Measurements from ENCODE around the gene CALD1. TPM values are rescaled to one million over a fixed set of nuclear protein-coding genes. Genes with fewer than 3 reads are reported as not detected.

CALD1 gene
- polyA plus RNA-seq, 1 donor (not counting 4 experiments of a cell fraction or from before 2014, with no cell fraction given) = 229 TPM

DNA sequence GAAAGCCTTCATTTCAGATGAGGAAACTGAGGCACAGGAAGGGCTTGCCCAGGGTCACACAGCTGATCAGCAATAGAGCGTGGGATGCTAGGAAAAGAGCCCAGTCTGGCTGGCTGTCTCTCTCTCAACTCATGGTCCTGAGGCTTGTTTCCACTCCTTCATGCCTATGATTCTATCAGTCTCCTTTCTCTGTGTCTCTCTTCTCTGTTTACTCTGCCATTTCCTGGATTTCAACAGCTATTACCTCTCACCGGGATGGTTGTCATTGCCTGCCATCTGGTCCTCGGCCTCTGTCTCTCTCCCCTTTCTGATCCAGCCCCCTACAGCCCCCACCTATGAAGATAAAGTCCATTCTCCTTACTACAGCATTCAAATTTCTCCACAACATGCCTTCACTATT lies 113.5 kb downstream of the CALD1 start:
- H3K9ac ChIP-seq (ENCODE audit: control insufficient read depth, extremely low read depth, insufficient read depth, low read length) = no peak overlapping the region
- FAIRE-seq (no peak), DNase-seq (ENCODE audit: low read depth, low spot score) (no peak)
- no peak for TF ChIP-seq EZH2 (IDR thresholded peaks at IDR 0.05; ENCODE audit: low read length)
- TF ChIP-seq, protein P1, sequence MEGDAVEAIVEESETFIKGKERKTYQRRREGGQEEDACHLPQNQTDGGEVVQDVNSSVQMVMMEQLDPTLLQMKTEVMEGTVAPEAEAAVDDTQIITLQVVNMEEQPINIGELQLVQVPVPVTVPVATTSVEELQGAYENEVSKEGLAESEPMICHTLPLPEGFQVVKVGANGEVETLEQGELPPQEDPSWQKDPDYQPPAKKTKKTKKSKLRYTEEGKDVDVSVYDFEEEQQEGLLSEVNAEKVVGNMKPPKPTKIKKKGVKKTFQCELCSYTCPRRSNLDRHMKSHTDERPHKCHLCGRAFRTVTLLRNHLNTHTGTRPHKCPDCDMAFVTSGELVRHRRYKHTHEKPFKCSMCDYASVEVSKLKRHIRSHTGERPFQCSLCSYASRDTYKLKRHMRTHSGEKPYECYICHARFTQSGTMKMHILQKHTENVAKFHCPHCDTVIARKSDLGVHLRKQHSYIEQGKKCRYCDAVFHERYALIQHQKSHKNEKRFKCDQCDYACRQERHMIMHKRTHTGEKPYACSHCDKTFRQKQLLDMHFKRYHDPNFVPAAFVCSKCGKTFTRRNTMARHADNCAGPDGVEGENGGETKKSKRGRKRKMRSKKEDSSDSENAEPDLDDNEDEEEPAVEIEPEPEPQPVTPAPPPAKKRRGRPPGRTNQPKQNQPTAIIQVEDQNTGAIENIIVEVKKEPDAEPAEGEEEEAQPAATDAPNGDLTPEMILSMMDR (optimal IDR thresholded peaks at IDR 0.05 in 1 of 3, IDR thresholded peaks at IDR 0.05 in 1 of 3, conservative IDR thresholded peaks at IDR 0.05 in 1 of 3; ENCODE audit: extremely low read depth in 1 of 3, insufficient read depth in 2 of 3, low read length in 3 of 3) = no peak
- peak overlapping the region; percentile 84 for H3K4me2 ChIP-seq (ENCODE audit: control insufficient read depth, extremely low read depth, insufficient read depth, low read depth, low read length)
- peaks cover 1 to 9% of the 10 kb centered on the region in 2 experiments for H3K36me3 ChIP-seq (ENCODE audit: control insufficient read depth in 2 of 2, extremely low read depth in 1 of 2, insufficient read depth in 2 of 2, low read length in 2 of 2)
- H3K27ac ChIP-seq (ENCODE audit: control insufficient read depth, insufficient read depth, low read length) = no peak overlapping the region
- H3K79me2 ChIP-seq (ENCODE audit: control insufficient read depth, insufficient read depth, low read length) = peaks cover 57% of the 10 kb centered on the region
- H3K4me1 ChIP-seq (ENCODE audit: control insufficient read depth, extremely low read depth, insufficient read depth, low read length) = peaks cover 31% of the 10 kb centered on the region
- H3K4me3 ChIP-seq (ENCODE audit: control insufficient read depth in 2 of 3, extremely low read depth in 1 of 3, insufficient read depth in 2 of 3, low read depth in 1 of 3, low read length in 3 of 3) = peak overlapping the region; percentile 14 to 59 (median 41)
- no peaks in the 10 kb centered on the region for H4K20me1 ChIP-seq (ENCODE audit: control insufficient read depth, extremely low read depth, insufficient read depth, low read length)
- no peak overlapping the region for H2AFZ ChIP-seq (ENCODE audit: control insufficient read depth, low read length)
- no peaks in the 10 kb centered on the region for H3K27me3 ChIP-seq (ENCODE audit: control insufficient read depth, extremely low read depth, insufficient read depth, low read length)
- dilution Hi-C loops (cut with MboI; ENCODE audit: extremely low pct_ligation_motif_present, low sequenced_read_pairs) = no loop called here
- H3K9me1 ChIP-seq (ENCODE audit: control insufficient read depth, extremely low read depth, insufficient read depth, low read length) = no peaks in the 10 kb centered on the region
- peaks cover 7% of the 10 kb centered on the region for H3K9me3 ChIP-seq (ENCODE audit: control insufficient read depth, low read depth, low read length)

DNA sequence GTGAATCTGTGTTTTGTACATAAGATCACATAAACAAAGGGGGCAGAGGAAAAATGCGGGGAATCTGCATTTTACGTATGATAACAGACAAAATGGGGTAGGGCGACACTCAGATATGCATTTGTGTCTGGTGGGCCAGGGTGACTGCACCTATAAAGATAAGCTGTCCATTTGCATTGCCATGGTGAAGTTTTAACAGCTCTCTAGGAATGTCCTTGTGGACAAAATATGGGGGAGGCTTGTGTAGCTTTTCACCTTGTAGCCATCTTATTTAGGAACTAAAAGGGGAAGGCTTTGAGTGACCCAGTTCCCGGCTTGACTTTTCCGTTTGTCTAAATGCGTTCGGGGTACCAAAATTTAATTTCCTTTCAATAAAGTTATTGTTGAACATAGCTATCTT lies 114.5 kb downstream of the CALD1 start:
- no peak overlapping the region for H3K4me3 ChIP-seq (ENCODE audit: control insufficient read depth in 2 of 3, extremely low read depth in 1 of 3, insufficient read depth in 2 of 3, low read depth in 1 of 3, low read length in 3 of 3)
- DNase-seq (ENCODE audit: low read depth, low spot score) (no peak), FAIRE-seq (no peak)
- TF ChIP-seq, protein P1 (optimal IDR thresholded peaks at IDR 0.05 in 1 of 3, IDR thresholded peaks at IDR 0.05 in 1 of 3, conservative IDR thresholded peaks at IDR 0.05 in 1 of 3; ENCODE audit: extremely low read depth in 1 of 3, insufficient read depth in 2 of 3, low read length in 3 of 3) = no peak
- no peak overlapping the region for H2AFZ ChIP-seq (ENCODE audit: control insufficient read depth, low read length)
- peaks cover 27% of the 10 kb centered on the region for H3K4me1 ChIP-seq (ENCODE audit: control insufficient read depth, extremely low read depth, insufficient read depth, low read length)
- peaks cover 1 to 9% of the 10 kb centered on the region in 2 experiments for H3K36me3 ChIP-seq (ENCODE audit: control insufficient read depth in 2 of 2, extremely low read depth in 1 of 2, insufficient read depth in 2 of 2, low read length in 2 of 2)
- H3K9me1 ChIP-seq (ENCODE audit: control insufficient read depth, extremely low read depth, insufficient read depth, low read length) = no peaks in the 10 kb centered on the region
- peaks cover 7% of the 10 kb centered on the region for H3K9me3 ChIP-seq (ENCODE audit: control insufficient read depth, low read depth, low read length)
- no peaks in the 10 kb centered on the region for H3K27me3 ChIP-seq (ENCODE audit: control insufficient read depth, extremely low read depth, insufficient read depth, low read length)
- H3K4me2 ChIP-seq (ENCODE audit: control insufficient read depth, extremely low read depth, insufficient read depth, low read depth, low read length) = no peak overlapping the region
- no peak overlapping the region for H3K27ac ChIP-seq (ENCODE audit: control insufficient read depth, insufficient read depth, low read length)
- H3K9ac ChIP-seq (ENCODE audit: control insufficient read depth, extremely low read depth, insufficient read depth, low read length) = no peak overlapping the region
- dilution Hi-C loops (cut with MboI; ENCODE audit: extremely low pct_ligation_motif_present, low sequenced_read_pairs) = no loop called here
- H4K20me1 ChIP-seq (ENCODE audit: control insufficient read depth, extremely low read depth, insufficient read depth, low read length) = no peaks in the 10 kb centered on the region
- H3K79me2 ChIP-seq (ENCODE audit: control insufficient read depth, insufficient read depth, low read length) = peaks cover 58% of the 10 kb centered on the region

All from keratinocyte (primary cell).